NCI-H146 treated with DMSO at 0.1 percent for 48 hours (cell line): Measurements from ENCODE around the gene SULF2.

Source experiments
- DNase-seq: peaks from one replicate; lab custom pipeline; 2025; ENCODE audit not compliant: unreplicated experiment; lab: John Stamatoyannopoulos, UW

SULF2 gene

DNA sequence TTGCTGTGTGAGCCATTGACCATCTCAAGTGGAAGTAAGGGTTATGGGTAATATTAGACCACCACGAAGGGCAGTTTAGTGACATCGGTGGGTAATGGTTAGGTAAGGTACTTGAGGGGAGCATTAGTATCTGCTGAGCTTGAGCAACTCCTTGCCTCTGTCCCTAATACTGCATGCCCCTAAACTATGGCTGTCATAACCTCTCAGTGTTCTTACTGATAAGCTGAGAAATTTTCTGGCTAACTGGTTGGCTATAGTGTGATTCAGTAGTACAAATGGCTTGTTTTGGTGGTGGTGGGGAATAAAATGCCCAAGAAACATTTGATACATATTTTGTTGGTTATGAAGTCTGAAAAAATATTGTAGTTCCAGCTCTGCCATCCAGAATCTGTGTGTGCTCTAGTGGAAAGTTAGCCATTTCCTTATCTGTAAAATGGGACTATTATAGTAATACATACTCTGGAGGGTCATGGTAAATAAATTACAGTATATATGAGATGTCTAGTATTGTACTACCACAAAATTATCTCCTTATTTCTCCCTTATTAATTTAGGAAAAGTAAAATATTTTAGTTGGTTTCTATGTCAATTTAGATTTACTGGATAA, 170.5 kb downstream of the SULF2 start:
- DNase-seq, result no peak

- DNase-seq, result no peak
Observed at GRCh38 chr20:47612670-47613069, 172.6 kb downstream of the SULF2 start.

- no peak for DNase-seq
Observed at GRCh38 chr20:47611785-47612184, 173.5 kb downstream of the SULF2 start.

DNA sequence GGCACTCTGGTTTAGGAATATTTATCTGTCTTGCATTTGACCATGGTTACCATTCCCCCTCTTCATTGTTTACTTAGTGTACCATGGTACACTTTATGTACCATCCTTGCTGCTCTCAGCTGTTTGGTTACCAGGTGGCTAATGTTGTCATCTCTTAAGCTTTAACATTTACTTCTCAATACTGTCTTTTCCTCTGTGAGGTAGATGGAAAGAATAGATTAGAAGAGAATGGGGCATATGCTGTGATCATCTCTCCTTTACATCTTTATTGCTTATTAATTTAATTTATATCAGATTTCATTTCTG, 174.4 kb downstream of the SULF2 start:
- no peak for DNase-seq

- DNase-seq, result no peak
Observed at GRCh38 chr20:47610247-47610944, 174.9 kb downstream of the SULF2 start.

DNA sequence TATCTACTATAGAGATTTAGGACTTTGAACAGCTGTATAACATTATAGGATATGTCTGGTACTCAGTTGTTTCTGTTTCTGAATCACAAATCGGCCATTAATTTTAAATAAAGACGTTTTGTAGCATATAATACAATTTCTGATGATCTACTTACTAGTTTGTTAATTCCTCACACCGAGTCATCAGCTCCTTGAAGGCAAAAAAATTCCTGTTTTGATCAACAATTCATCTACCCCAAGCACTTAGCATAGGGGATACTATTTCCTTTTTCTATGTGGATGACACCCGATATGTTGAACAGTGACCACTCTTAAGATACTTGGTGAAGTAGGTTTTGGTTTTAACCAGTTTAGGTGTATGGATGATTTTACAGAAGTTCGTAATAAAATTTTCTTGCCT, 176.3 kb downstream of the SULF2 start:
- DNase-seq, result no peak
